HK-2 (cell line): ENCODE results near the gene NT5DC4.

Experiments used
- DNase-seq: peaks from one replicate; pipeline ENCODE4 v3.0.0-alpha.2; 2018; ENCODE audit not compliant: unreplicated experiment

Gene NT5DC4

DNA sequence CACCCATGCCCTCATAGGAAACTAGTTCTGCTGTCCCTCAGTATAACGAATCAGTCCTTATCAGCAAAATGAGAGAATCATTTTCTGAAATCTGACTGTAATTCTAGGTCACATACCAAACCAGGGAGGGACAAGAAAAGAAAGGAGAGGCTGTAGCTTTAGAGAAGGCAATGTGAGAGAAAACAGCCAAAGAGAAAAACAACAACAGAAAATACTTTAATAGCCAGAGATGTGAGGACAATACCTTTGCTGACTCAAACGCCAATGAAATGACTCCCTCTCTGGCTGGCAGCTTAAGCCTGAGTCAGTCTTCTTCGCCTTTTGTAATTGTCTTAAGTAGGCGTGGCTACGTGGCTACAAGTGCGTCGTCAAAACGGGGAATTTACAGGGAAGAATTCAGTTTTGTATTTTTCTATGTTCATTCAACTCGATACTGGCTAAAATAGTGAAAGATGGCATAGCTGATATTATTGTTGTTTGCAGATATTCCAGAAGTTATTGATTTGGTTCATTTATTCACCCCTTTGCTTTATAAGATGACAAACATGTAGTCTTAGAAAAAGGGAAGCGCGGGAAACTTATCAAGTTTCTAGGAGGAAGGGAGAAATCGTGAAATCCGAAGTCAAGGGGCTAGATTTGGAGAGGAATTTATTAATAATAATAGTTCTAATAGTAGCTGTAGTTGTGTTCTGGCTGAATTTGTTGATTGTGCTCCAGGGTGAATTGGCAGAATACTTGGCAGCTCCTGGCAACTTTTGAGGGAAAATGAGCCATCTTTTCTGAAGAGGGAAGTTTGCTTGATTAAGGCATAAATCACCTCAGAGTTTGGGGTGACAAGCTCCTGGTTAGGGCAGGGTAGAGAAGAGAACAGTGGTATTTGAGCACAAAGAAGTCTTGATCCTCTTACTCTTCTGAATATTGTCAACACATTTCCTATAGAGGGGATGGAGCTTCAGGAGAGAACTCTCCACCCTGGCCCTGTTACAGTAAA lies 63.7 kb downstream of the NT5DC4 start, which contains the start of gene IL1A:
TSS of gene IL1A (minus strand) at position 295 of the 991 bp plus-strand sequence. CDS start 723 bp downstream, outside the sequence.
- no peak for DNase-seq

GRCh38 chr2:112787294-112787693 lies 66.5 kb downstream of the NT5DC4 start:
- DNase-seq = no peak

DNA sequence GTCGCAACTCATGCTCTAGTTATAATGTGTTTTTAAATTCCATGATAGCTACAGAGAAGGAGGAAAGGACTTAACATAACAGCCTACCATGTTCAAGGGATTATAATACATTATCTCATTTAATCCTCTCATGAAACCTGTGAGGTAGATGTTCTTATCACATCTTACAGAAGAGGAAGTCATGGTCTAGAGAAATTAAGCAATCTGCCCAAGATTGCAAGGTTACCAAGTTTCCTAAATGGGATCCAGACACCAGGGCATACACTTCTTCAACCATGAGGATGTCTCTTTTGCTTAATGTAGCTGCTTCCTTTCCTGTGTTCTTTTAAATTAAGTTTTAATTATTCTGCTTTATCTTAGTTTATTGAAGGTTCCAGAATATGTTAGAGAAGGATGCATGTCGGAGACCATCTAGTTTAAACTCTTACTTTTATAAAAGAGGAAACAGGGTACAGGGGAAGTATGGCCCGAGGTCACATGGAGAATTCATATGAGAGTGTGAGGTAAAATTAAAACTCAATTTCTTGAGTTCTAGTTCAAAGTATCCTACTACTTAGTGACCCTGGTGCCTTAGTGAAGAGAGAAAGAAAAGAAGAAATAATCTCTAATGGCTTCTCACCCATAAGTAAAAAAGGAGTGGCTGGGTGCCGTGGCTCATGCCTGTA lies 67.0 kb downstream of the NT5DC4 start:
- no peak for DNase-seq

GRCh38 chr2:112788653-112789052 lies 67.8 kb downstream of the NT5DC4 start:
- DNase-seq = no peak
